Chondrocyte (in vitro differentiated cells): ENCODE measurements around the gene TMEM131L. TPM values are rescaled to one million over a fixed set of nuclear protein-coding genes. Genes with fewer than 3 reads are reported as not detected.
"Not testable (repeated sequence)": the region's sequence is repeated elsewhere in the genome, so short reads cannot be mapped to it uniquely, and the experiment has no call there.

ENCODE experiments used
- DNase-seq: peaks from one replicate; pipeline ENCODE4 v3.0.0; 2021; ENCODE audit warnings: mixed read lengths, low spot score
- H3K27ac Mint-ChIP-seq: one replicate; pipeline ENCODE4 v1.8.0; 2021; ENCODE audit warnings: mild to moderate bottlenecking, moderate library complexity, mixed read lengths; ENCODE audit not compliant: unreplicated experiment
- H3K27me3 Mint-ChIP-seq: 2 replicates; pipeline ENCODE4 v1.8.0; 2021; ENCODE audit warnings: low read depth, mixed read lengths
- H3K36me3 Mint-ChIP-seq: 2 replicates; pipeline ENCODE4 v1.8.0; 2021; ENCODE audit warnings: low read depth, mixed read lengths
- H3K4me1 Mint-ChIP-seq: 2 replicates; pipeline ENCODE4 v1.8.0; 2021; ENCODE audit warnings: low read depth, mild to moderate bottlenecking, mixed read lengths
- H3K4me3 Mint-ChIP-seq: one replicate; pipeline ENCODE4 v1.8.0; 2021; ENCODE audit warnings: mild to moderate bottlenecking, moderate library complexity, mixed read lengths; ENCODE audit not compliant: unreplicated experiment
- H3K9me3 Mint-ChIP-seq: 2 replicates; pipeline ENCODE4 v1.8.0; 2021; ENCODE audit warnings: low read depth, mixed read lengths
- CTCF ChIP-seq: fragments of 200-600 bp; sonication (generic); IDR thresholded peaks from 2 replicates; pipeline ENCODE4 v1.5.0; 2021; ENCODE audit warnings: antibody characterized with exemption, mild to moderate bottlenecking, moderate library complexity
- total RNA-seq: library from RNA; stranded (reverse); gene quantifications from 3 replicates; pipeline ENCODE4 v1.2.1, GENCODE V29; 2021

The TMEM131L gene
- total RNA-seq, 1 donor from 2014 or later: 8.4 TPM

- peak; percentile 1 for TF ChIP-seq CTCF
- H3K27ac Mint-ChIP-seq: peak overlapping the region; percentile 45
- no peak for DNase-seq
- H3K36me3 Mint-ChIP-seq: no peaks in the 10 kb centered on the region
- H3K27me3 Mint-ChIP-seq: no peaks in the 10 kb centered on the region
- no peaks in the 10 kb centered on the region for H3K9me3 Mint-ChIP-seq
- H3K4me1 Mint-ChIP-seq: peaks cover 38% of the 10 kb centered on the region
- peak overlapping the region; percentile 79 for H3K4me3 Mint-ChIP-seq
Measured at GRCh38 chr4:153466949-153467896, 1.1 kb downstream of the TMEM131L start.

GRCh38 chr4:153467897-153468262 lies 1.7 kb downstream of the TMEM131L start:
- Mint-ChIP-seq H3K4me1 (peaks cover 39% of the 10 kb centered on the region), H3K36me3 (no peaks in the 10 kb centered on the region), H3K27me3 (no peaks in the 10 kb centered on the region), H3K9me3 (no peaks in the 10 kb centered on the region), H3K4me3 (peak overlapping the region; percentile 79), H3K27ac (peak overlapping the region; percentile 2)
- DNase-seq: no peak
- TF ChIP-seq CTCF: no peak

GRCh38 chr4:153468587-153468986 lies 2.4 kb downstream of the TMEM131L start:
- no peaks in the 10 kb centered on the region for H3K9me3 Mint-ChIP-seq
- no peak overlapping the region for H3K27ac Mint-ChIP-seq
- peaks cover 39% of the 10 kb centered on the region for H3K4me1 Mint-ChIP-seq
- no peaks in the 10 kb centered on the region for H3K27me3 Mint-ChIP-seq
- H3K4me3 Mint-ChIP-seq: peak overlapping the region; percentile 4
- DNase-seq: no peak
- no peaks in the 10 kb centered on the region for H3K36me3 Mint-ChIP-seq
- no peak for TF ChIP-seq CTCF

- no peak for TF ChIP-seq CTCF
- H3K27ac Mint-ChIP-seq: no peak overlapping the region
Measured at GRCh38 chr4:153469031-153469430, 2.9 kb downstream of the TMEM131L start.

GRCh38 chr4:153471071-153471697 lies 5.0 kb downstream of the TMEM131L start:
- H3K36me3 Mint-ChIP-seq, H3K27ac Mint-ChIP-seq, H3K27me3 Mint-ChIP-seq: not testable (repeated sequence)

More at GRCh38 chr4:153469031-153469430, 2.9 kb downstream of the TMEM131L start:
- DNase-seq: no peak
- no peaks in the 10 kb centered on the region for H3K9me3 Mint-ChIP-seq
- peak overlapping the region; percentile 4 for H3K4me3 Mint-ChIP-seq
- peaks cover 39% of the 10 kb centered on the region for H3K4me1 Mint-ChIP-seq
- no peaks in the 10 kb centered on the region for H3K27me3 Mint-ChIP-seq
- no peaks in the 10 kb centered on the region for H3K36me3 Mint-ChIP-seq

More at GRCh38 chr4:153471071-153471697, 5.0 kb downstream of the TMEM131L start:
- H3K4me3 Mint-ChIP-seq, H3K9me3 Mint-ChIP-seq, DNase-seq: not testable (repeated sequence)
- peaks cover 33% of the 10 kb centered on the region for H3K4me1 Mint-ChIP-seq
